HK-2 (cell line): ENCODE data around the gene GRB7.
"Not testable (repeated sequence)": the region's sequence is repeated elsewhere in the genome, so short reads cannot be mapped to it uniquely, and the experiment has no call there.

Source experiments
- DNase-seq: peaks from one replicate; pipeline ENCODE4 v3.0.0-alpha.2; 2018; ENCODE audit not compliant: unreplicated experiment

Gene GRB7

DNA sequence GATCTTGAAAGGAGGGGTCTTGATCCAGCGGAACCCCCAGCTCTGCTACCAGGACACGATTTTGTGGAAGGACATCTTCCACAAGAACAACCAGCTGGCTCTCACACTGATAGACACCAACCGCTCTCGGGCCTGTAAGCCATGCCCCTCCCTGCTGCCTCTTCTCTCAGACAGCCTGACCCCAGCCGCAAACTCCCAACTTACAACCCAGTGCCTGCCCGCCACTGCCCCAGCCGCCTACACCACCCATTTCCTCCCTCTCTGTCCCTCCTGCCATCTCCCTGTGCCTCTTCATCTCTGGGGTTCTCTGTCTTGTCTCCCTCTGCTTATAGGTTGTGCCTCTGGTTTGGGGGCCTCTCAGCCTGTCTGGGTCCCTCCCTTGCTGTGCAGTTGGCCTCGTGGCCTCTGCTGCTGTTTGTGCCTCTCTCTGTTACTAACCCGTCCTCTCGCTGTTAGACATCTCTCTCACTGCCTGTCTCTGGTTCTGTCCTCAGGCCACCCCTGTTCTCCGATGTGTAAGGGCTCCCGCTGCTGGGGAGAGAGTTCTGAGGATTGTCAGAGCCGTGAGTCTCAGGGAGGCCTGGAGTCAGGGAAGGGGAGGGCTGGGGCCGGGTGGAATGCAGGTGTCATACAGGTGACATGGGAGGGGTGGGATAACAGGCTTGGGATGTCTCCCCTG lies 28.3 kb upstream of the GRB7 start:
- DNase-seq, result no peak

DNA sequence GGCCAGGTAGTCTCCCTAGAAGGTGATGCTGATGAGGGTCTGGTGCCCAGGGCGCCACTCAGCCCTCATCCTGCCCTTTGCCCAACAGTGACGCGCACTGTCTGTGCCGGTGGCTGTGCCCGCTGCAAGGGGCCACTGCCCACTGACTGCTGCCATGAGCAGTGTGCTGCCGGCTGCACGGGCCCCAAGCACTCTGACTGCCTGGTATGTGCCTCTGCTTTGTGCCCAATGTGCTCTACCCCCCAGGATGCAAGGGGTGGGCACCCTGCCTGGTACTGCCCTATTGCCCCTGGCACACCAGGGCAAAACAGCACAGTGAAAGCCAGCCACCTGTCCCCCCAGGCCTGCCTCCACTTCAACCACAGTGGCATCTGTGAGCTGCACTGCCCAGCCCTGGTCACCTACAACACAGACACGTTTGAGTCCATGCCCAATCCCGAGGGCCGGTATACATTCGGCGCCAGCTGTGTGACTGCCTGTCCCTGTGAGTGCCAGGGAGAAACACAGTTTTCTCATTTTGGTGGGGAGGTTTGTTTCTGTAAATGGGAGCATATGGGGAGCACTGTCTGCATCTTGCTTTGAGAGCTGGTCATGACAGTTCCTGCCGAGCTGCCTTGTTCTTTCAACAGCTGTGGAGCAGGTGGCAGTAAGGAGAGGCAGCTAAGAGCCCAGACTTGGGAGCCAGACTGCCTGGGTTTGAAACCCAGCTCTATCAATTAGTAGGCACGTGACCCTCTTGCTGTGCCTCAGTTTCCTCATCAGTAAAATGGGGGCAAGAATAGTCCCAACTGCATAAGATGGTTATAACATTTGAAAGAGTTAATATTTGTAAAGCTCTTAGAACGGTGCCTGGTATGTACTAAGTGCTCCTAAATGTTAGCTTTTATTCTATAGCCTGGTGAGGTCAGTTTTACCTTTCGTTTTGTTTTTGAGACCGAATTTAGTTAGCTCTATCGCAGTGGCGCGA lies 27.5 kb upstream of the GRB7 start:
- no peak for DNase-seq

DNA sequence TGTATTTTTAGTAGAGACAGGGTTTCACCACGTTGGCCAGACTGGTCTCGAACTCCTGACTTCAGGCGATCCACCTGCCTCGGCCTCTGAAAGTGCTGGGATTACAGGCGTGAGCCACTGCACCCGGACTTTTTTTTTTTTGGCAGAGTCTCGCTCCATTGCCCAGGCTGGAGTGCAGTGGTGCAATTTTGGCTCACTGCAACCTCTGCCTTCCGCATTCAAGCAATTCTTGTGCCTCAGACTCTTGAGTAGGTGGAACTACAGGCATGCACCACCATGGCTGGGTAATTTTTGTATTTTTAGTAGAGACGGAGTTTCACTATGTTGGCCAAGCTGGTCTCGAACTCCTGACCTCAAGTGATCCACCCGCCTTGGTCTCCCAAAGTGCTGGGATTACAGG lies 26.7 kb upstream of the GRB7 start:
- not testable (repeated sequence) for DNase-seq

DNA sequence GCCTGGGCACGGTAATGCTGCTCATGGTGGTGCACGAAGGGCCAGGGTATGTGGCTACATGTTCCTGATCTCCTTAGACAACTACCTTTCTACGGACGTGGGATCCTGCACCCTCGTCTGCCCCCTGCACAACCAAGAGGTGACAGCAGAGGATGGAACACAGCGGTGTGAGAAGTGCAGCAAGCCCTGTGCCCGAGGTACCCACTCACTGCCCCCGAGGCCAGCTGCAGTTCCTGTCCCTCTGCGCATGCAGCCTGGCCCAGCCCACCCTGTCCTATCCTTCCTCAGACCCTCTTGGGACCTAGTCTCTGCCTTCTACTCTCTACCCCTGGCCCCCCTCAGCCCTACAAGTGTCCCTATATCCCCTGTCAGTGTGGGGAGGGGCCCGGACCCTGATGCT lies 25.9 kb upstream of the GRB7 start:
- no peak for DNase-seq

DNA sequence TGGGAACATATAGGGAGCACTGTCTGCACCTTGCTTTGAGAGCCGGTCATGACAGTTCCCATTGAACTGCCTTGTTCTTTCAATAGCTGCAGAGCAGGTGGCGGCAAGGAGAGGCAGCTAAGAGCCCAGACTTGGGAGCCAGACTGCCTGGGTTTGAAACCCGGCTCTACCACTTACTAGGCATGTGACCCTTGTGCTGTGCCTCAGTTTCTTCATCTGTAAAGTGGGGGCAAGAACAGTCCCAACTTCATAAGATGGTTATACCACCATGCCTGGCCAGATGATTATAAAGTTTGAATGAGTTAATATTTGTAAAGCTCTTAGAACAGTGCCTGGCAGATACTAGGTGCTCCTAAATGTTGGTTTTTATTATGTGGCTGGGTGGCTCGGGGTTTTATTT lies 23.5 kb upstream of the GRB7 start:
- no peak for DNase-seq

DNA sequence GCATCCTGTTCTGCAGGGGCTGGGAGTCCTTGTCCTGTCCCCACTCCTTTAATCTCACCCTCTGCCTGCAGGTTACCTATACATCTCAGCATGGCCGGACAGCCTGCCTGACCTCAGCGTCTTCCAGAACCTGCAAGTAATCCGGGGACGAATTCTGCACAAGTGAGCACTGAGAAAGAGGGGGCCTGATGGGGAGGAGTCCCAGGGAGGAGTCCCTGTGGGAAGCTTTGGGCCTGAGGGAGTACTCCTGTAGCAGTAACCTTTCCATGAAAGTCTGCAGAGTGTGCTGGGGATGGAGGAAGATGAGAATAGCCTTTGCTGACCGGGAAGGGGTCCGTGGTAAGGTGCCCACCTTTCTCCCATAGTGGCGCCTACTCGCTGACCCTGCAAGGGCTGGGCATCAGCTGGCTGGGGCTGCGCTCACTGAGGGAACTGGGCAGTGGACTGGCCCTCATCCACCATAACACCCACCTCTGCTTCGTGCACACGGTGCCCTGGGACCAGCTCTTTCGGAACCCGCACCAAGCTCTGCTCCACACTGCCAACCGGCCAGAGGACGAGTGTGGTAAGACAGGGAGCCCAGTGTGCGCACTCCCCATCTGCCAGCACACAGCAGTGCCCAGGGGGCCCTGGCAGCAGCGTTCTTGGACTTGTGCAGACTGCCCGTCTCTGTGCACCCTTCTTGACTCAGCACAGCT lies 22.2 kb upstream of the GRB7 start:
- DNase-seq, result no peak

DNA sequence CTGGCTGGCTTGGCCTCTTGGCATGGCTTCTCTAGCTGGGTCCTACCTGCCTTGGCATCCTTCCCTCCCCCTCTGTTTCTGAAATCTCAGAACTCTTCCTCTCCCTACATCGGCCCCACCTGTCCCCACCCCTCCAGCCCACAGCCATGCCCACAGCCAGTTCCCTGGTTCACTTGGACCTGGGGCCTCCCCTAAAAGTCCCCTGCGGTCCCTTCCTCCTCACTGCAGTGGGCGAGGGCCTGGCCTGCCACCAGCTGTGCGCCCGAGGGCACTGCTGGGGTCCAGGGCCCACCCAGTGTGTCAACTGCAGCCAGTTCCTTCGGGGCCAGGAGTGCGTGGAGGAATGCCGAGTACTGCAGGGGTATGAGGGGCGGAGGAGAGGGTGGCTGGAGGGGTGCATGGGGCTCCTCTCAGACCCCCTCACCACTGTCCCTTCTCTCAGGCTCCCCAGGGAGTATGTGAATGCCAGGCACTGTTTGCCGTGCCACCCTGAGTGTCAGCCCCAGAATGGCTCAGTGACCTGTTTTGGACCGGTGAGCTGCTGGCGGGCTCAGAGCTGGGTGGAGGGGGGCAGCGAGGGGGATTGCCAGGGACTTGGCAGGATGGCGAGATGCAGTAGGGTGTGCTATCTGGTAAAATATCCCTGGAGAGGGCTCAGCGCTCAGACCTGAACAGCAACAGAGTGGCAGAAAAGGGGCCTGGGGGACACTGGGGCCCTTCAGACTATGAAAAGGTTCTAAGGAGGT lies 21.5 kb upstream of the GRB7 start:
- DNase-seq, result no peak

DNA sequence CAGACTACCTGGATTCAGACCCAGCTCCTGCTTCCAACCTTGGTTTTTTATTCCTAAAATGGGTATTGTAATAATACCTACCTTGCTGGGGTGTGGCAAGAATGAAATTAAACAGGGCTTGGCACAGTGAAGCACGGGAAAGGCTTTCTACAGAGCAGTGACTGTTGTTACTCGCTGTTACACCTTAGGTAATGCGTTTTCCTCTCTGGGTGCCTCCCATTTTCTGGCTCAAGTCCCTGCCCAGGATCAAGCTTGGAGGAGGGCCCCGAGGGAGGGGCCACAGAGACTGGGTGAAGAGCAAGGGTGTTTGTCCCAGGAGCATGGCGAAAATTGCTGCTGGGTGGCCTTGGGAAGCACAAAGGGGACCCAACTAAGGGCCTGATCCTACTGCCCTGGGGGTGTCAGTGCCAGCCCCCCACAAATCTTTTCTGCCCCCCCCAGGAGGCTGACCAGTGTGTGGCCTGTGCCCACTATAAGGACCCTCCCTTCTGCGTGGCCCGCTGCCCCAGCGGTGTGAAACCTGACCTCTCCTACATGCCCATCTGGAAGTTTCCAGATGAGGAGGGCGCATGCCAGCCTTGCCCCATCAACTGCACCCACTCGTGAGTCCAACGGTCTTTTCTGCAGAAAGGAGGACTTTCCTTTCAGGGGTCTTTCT lies 20.7 kb upstream of the GRB7 start:
- no peak for DNase-seq

DNA sequence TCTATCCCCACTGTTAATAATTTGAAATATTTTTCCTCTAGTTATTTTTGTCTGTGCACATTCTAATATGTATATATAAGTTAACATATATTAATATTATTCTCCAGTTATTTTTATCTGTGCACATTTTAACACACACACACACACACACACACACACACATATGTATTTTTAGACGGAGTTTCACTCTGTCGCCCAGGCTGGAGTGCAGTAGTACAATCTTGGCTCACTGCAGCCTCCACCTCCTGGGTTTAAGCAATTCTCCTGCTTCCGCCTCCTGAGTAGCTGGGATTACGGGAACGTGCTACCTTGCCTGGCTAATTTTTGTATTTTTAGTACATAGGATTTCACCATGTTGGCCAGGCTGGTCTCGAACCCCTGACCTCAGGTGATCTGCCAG lies 20.1 kb upstream of the GRB7 start:
- DNase-seq, result no peak

DNA sequence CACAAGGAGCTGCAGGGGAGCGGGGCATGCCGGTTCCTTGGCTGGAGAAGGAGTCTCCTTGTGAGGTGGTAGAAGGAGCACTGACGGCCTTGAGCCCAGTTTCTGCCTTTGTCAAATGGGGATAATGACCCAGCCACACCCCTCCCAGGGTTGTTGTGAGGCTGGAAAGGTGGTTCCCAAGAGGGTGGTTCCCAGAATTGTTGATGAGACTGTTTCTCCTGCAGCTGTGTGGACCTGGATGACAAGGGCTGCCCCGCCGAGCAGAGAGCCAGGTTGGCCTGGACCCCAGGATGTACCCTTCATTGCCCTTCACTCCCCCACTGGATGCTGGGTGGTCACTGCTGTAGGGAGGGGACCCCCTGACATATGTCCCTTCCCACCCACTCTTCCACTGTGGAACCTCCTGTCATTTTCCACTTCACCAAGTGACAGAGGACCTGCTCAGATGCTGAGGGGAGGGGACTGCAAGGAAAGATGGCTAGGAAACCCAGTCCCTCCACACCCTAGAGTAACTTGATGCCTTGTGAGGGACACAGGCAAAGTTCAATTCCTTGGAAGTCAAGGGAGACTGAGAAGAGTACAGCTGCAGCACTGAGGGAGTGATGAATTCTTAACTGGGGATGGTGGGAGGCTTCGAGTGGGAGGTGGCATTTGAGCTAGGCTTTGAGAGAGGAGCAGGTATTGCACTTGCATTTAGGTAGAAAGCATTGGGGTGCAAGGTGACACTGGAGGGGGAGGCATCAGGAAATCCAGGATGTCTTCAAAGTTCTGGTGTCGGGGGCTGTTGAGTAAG lies 18.0 kb upstream of the GRB7 start:
- DNase-seq, result no peak

DNA sequence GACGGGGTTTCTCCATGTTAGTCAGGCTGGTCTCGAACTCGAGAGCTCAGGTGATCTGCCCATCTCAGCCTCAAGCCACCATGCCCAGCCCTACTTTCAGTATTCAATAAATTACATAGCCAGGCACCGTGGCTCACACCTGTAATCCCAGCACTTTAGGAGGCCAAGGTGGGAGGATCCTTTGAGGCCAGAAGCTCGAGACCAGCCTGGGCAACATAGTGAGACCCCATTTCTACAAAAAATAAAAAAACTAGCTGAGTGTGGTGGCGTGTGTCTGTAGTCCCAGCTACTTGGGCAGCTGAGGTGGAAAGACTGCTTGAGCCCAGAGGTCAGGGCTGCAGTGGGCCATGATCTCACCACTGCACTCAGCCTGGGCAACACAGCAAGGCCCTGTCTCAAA lies 15.6 kb upstream of the GRB7 start:
- DNase-seq, result no peak

DNA sequence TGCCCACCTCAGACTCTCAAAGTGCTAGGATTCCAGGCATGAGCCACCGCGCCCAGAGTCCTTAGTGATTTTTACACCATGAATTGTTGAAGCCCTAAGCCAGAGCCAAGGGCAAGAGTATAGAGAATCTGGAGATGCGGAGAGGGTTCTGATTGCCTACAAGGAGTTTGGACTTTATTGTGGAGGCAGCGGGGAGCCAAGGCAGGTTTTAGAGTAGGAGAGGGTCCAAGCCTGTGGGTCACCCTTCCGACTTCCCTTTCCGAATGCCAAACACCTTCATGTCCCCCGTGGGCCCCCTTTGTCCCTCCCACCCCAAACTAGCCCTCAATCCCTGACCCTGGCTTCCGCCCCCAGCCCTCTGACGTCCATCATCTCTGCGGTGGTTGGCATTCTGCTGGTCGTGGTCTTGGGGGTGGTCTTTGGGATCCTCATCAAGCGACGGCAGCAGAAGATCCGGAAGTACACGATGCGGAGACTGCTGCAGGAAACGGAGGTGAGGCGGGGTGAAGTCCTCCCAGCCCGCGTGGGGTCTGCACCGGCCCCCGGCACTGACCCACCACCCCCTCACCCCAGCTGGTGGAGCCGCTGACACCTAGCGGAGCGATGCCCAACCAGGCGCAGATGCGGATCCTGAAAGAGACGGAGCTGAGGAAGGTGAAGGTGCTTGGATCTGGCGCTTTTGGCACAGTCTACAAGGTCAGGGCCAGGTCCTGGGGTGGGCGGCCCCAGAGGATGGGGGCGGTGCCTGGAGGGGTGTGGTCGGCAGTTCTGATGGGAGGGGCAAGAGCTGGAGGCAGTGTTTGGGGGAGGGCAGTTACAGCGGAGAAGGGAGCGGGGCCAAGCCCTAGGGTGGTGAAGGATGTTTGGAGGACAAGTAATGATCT lies 14.5 kb upstream of the GRB7 start:
- no peak for DNase-seq

DNA sequence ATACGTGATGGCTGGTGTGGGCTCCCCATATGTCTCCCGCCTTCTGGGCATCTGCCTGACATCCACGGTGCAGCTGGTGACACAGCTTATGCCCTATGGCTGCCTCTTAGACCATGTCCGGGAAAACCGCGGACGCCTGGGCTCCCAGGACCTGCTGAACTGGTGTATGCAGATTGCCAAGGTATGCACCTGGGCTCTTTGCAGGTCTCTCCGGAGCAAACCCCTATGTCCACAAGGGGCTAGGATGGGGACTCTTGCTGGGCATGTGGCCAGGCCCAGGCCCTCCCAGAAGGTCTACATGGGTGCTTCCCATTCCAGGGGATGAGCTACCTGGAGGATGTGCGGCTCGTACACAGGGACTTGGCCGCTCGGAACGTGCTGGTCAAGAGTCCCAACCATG lies 13.0 kb upstream of the GRB7 start:
- DNase-seq, result no peak

DNA sequence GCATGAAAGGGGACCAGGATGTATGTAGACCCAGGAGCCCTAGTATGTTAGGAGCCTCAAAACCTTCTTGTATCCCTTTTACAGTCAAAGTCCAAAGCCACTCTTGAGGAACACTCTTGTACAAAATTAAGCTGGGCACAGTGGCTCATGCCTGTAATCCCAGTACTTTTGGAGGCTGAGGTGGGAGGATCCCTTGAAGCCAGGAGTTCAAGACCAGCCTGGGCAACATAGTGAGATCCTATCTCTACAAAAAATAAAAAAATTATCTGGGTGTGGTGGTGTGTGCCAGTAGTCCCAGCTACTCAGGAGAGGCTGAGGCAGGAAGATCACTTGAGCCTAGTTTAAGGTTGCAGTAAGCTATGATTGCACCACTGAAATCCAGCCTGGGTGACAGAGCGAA lies 11.8 kb upstream of the GRB7 start:
- DNase-seq, result not testable (repeated sequence)

DNA sequence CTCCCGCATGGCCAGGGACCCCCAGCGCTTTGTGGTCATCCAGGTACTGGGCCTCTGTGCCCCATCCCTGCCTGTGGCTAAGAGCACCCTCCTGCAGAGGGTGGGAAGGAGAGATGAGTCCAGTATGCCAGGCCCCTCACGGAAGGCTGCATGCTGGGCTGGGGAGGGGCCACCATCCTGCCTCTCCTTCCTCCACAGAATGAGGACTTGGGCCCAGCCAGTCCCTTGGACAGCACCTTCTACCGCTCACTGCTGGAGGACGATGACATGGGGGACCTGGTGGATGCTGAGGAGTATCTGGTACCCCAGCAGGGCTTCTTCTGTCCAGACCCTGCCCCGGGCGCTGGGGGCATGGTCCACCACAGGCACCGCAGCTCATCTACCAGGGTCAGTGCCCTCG lies 11.1 kb upstream of the GRB7 start:
- no peak for DNase-seq

DNA sequence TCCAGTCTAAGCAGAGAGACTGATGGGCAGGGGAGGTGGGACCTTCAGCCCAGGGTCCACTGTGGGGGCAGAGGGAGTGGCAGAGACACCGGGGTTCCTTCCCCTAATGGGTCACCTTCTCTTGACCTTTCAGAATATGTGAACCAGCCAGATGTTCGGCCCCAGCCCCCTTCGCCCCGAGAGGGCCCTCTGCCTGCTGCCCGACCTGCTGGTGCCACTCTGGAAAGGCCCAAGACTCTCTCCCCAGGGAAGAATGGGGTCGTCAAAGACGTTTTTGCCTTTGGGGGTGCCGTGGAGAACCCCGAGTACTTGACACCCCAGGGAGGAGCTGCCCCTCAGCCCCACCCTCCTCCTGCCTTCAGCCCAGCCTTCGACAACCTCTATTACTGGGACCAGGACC lies 10.2 kb upstream of the GRB7 start:
- no peak for DNase-seq

DNA sequence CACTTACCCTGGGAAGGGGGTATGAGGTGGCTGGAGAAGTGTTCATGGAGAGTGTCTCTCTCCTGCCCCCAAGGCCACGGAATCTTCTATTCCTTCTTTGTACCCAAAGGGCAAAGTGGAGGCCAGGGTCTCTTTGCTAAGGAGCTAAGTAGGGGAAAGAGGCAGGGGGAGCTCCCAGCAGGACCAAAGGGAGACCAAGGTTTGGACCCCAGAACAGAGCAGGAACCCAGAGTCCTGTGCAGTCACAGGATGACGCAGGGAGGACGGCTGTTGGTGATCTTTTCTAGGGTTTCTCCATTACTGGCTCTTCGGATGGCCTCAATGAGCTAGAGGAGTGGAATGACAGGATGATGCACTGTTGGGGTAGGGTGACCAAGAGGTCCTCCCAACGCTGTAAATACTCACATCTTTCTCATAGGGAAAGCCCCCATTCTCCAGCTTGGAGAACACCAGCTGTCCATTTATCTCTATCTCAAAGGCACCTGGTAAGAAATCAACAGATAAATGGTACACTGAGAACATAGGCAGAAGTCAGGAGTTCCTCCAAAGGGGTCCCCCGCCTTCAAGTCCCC lies 8.4 kb upstream of the GRB7 start:
- no peak for DNase-seq

DNA sequence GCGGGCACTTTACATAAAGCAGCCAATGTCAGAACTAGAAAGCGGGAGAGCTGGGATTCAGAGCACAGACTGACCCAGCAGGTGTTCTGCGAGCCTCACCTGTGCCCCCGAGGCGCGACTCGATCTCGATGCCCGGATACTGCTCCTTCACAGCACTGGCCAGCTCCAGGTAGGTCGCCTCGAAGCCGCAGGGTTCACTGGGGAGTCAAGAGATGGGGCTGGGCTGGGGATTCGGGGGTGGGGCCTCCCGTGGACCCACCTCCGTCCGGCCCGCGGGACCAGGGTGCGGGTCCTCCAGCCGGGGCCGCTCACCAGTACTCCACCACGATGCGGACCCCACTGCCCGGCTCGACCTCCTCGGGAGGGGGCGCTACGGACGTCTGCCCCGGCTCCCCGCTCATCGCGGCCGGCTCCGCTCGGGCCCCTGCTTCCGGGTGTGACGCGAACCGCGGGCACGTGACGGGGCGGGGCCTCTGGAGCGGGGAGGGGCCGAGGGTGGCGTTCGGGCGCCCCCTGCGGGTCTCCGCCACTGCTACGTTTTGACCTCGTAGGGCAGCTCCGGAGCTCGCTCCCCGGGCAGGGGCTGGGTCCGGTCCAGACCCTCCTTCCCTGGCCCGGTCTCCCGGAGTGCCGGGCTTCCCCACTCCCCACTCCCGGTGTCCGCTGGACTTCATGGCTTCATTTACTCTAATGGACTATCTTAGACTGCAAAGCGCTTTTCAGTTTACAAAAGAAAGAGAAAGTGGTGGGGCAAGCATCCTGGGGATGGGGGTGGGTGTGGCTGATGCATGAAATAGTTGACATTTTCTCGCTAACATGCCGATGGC lies 7.4 kb upstream of the GRB7 start, which contains the start of gene MIEN1:
Gene MIEN1, minus strand, starts transcription at position 438 of the 827 bp plus-strand sequence. Its CDS starts 37 bp downstream, at position 401.
- peak; percentile 94 for DNase-seq
